Panc1 (cell line): Measurements from ENCODE around the gene NEUROG1. TPM values are rescaled to one million over a fixed set of nuclear protein-coding genes. Genes with fewer than 3 reads are reported as not detected.

Experiments used
- total RNA-seq: library from RNA; stranded (reverse); gene quantifications from one replicate; pipeline ENCODE4 v1.2.1, GENCODE V29; 2021; ENCODE audit not compliant: unreplicated experiment

NEUROG1 gene
- total RNA-seq, 1 experiment from 2014 or later: not detected

Other genes starting within 250 kb of the NEUROG1 start
- 162 TPM for gene MACROH2A1, start 136.7 kb downstream of the NEUROG1 start, total RNA-seq
- not detected for gene DCANP1, start 88.6 kb downstream of the NEUROG1 start, total RNA-seq
- not detected for gene TIFAB, start 83.6 kb downstream of the NEUROG1 start, total RNA-seq
- gene CXCL14, start 43.0 kb upstream of the NEUROG1 start, total RNA-seq: not detected